Activated T-helper 1 cell treated with anti-CD3 and anti-CD28 coated beads, Interleukin-12 subunit alpha, Interleukin-12 subunit beta, Interleukin-2, Interleukin-4 antibody, amounts not matched to agents 30 ng/mL and 10 ng/mL and 1 ng/mL, durations not matched to agents 14 hours and 24 hours and 36 hours (primary cell): ENCODE results near the gene UST. TPM values are rescaled to one million over a fixed set of nuclear protein-coding genes. Genes with fewer than 3 reads are reported as not detected.
"Not testable (repeated sequence)": the region's sequence is repeated elsewhere in the genome, so short reads cannot be mapped to it uniquely, and the experiment has no call there.

Experiments used
- DNase-seq: peaks from one replicate; pipeline ENCODE4 v3.0.0; 2021; ENCODE audit warnings: low spot score
- H3K27ac Mint-ChIP-seq: one replicate; pipeline ENCODE4 v1.8.0; 2021; ENCODE audit warnings: mild to moderate bottlenecking, mixed read lengths
- H3K27me3 Mint-ChIP-seq: one replicate; pipeline ENCODE4 v1.8.0; 2022; ENCODE audit warnings: mild to moderate bottlenecking, moderate library complexity, mixed read lengths; ENCODE audit not compliant: insufficient read depth
- H3K36me3 Mint-ChIP-seq: one replicate; pipeline ENCODE4 v1.8.0; 2021; ENCODE audit warnings: low read depth, mixed read lengths
- H3K4me1 Mint-ChIP-seq: one replicate; pipeline ENCODE4 v1.8.0; 2021; ENCODE audit warnings: low read depth, mixed read lengths
- H3K4me3 Mint-ChIP-seq: one replicate; pipeline ENCODE4 v1.8.0; 2021; ENCODE audit warnings: mild to moderate bottlenecking, moderate library complexity, mixed read lengths
- H3K9me3 Mint-ChIP-seq: one replicate; pipeline ENCODE4 v1.8.0; 2021; ENCODE audit warnings: mixed read lengths
- intact Hi-C: fragments of 100-400 bp; cut with micrococcal nuclease; formaldehyde crosslinking; loops from one replicate; pipeline ENCODE4 v1.15.1; 2024
- total RNA-seq: library from RNA; stranded (reverse); gene quantifications from 2 replicates; pipeline ENCODE4 v1.2.3, GENCODE V29; 2022

Gene UST
- total RNA-seq, 1 donor from 2014 or later, result 0.49 TPM

DNA sequence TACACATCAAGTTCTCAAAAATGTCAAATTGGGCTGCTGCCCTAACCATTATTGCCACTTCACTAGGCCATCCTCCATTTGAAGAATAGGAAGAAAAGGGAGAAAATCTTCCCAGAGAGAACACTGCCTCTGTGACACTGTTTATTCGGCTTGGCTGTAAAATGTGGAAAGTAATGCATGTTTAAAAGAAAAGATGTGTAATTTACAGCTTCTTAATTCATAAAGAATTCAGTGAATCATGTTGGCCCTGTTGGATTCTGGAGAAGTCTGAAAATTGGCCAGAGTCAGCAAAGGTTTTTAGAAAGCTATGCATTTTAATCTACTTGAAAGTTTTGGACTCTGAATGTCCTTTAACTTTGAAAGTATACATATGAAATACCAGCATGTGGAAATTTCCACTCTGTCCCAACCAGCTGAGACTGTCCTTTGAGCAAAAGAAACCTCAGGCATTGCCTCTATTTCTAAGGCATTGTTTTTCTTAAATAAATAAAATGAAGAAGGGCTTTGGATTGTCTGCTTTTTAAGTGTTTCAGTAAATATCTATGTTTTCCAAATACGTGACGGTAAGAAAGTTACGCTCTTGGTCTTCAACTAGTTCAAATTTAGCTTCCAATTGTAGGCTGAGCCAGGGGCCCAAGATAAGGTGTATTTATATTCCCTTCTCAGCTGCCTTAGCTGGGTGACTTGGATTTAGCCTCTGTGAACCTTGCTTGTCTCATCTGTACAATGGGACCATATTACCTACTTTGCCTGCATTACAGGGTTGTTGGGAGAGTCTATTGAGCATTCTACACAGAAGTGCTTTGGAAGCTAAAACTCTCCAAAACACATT lies 222.2 kb downstream of the UST start:
- H3K4me1 Mint-ChIP-seq, result no peaks in the 10 kb centered on the region
- no peak for DNase-seq
- H3K36me3 Mint-ChIP-seq, result no peaks in the 10 kb centered on the region
- no peak overlapping the region for H3K4me3 Mint-ChIP-seq
- peaks cover 29% of the 10 kb centered on the region for H3K27me3 Mint-ChIP-seq
- intact Hi-C loops, result no loop called here
- H3K27ac Mint-ChIP-seq, result no peak overlapping the region
- H3K9me3 Mint-ChIP-seq, result no peaks in the 10 kb centered on the region

- no peaks in the 10 kb centered on the region for H3K4me1 Mint-ChIP-seq
- no peaks in the 10 kb centered on the region for H3K9me3 Mint-ChIP-seq
- intact Hi-C loops, result no loop called here
- no peaks in the 10 kb centered on the region for H3K36me3 Mint-ChIP-seq
- H3K4me3 Mint-ChIP-seq, result no peak overlapping the region
- peaks cover 35% of the 10 kb centered on the region for H3K27me3 Mint-ChIP-seq
- no peak overlapping the region for H3K27ac Mint-ChIP-seq
- DNase-seq, result no peak
Observed at GRCh38 chr6:148969603-148970061, 222.8 kb downstream of the UST start.

GRCh38 chr6:148971031-148971927 lies 224.4 kb downstream of the UST start:
- no peaks in the 10 kb centered on the region for H3K36me3 Mint-ChIP-seq
- H3K27me3 Mint-ChIP-seq, result peaks cover 43% of the 10 kb centered on the region
- no peaks in the 10 kb centered on the region for H3K9me3 Mint-ChIP-seq
- no peak overlapping the region for H3K27ac Mint-ChIP-seq
- intact Hi-C loops, result no loop called here
- no peaks in the 10 kb centered on the region for H3K4me1 Mint-ChIP-seq
- no peak overlapping the region for H3K4me3 Mint-ChIP-seq
- no peak for DNase-seq

- H3K27ac Mint-ChIP-seq, result no peak overlapping the region
- intact Hi-C loops, result no loop called here
- no peaks in the 10 kb centered on the region for H3K9me3 Mint-ChIP-seq
- no peak for DNase-seq
- peaks cover 48% of the 10 kb centered on the region for H3K27me3 Mint-ChIP-seq
- H3K4me3 Mint-ChIP-seq, result no peak overlapping the region
- no peaks in the 10 kb centered on the region for H3K36me3 Mint-ChIP-seq
- no peaks in the 10 kb centered on the region for H3K4me1 Mint-ChIP-seq
Observed at GRCh38 chr6:148972481-148972880, 225.7 kb downstream of the UST start.

DNA sequence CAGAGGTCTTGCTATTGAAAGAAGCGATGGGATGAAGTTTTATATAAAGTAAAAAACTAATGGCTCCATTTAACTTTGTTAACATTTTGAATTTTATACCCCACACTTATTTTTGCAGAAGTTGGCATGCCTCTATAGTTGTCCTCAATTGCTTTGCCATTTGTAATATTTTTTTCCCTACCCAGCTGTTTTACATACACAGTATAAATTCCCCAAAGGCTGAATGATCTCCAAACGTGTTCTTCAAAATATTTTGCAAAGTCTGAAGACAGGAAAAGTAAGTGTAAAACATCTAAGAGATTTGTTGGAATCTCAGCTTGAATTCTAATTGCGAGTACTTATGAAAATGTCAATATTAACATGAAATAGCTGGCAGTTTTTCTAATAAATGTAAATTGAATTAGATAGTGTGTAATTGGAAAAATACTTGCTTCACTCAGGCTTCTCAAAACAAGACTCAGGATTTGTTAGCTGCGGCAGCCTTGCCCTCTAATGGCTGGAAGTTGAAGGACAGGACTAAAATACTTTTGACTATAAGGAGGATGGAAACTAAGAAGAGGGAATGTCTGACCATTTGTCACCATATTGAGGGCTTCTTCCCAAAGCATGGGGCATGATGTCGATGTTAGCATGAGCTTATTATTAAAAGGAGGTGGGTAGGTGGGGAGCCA lies 226.8 kb downstream of the UST start:
- no peak for DNase-seq
- H3K4me3 Mint-ChIP-seq, result no peak overlapping the region
- no peaks in the 10 kb centered on the region for H3K4me1 Mint-ChIP-seq
- intact Hi-C loops, result no loop called here
- H3K27me3 Mint-ChIP-seq, result peaks cover 51% of the 10 kb centered on the region
- H3K9me3 Mint-ChIP-seq, result no peaks in the 10 kb centered on the region
- no peak overlapping the region for H3K27ac Mint-ChIP-seq
- H3K36me3 Mint-ChIP-seq, result no peaks in the 10 kb centered on the region

DNA sequence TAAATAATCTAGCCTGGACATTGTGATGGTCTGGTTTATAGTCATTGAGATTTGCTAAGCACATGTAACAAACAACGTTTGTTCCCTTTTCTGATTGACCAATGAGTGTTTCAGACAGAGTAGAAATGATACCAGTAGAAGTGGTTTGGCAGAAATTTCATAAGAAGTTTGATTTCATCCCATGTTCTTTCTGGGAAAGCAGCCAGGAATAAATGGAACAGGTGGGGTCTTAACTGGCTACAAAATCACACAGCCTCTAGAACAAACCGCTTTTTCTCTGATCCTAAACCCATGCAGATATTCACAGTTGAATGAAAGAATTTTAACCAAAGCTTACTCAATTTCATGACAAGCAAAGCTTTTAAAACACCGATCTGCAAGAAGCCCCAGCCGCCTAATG lies 227.5 kb downstream of the UST start:
- no peak overlapping the region for H3K4me3 Mint-ChIP-seq
- DNase-seq, result no peak
- no peaks in the 10 kb centered on the region for H3K9me3 Mint-ChIP-seq
- no peak overlapping the region for H3K27ac Mint-ChIP-seq
- peaks cover 51% of the 10 kb centered on the region for H3K27me3 Mint-ChIP-seq
- intact Hi-C loops, result no loop called here
- H3K36me3 Mint-ChIP-seq, result no peaks in the 10 kb centered on the region
- no peaks in the 10 kb centered on the region for H3K4me1 Mint-ChIP-seq

GRCh38 chr6:148978298-148978697 lies 231.5 kb downstream of the UST start:
- H3K27me3 Mint-ChIP-seq, result peaks cover 42% of the 10 kb centered on the region
- H3K27ac Mint-ChIP-seq, H3K4me3 Mint-ChIP-seq, H3K36me3 Mint-ChIP-seq, H3K9me3 Mint-ChIP-seq, H3K4me1 Mint-ChIP-seq, DNase-seq, intact Hi-C loops: not testable (repeated sequence)

- no peak for DNase-seq
- Mint-ChIP-seq H3K4me1 (no peaks in the 10 kb centered on the region), H3K27me3 (peaks cover 37% of the 10 kb centered on the region), H3K27ac (no peak overlapping the region), H3K36me3 (no peaks in the 10 kb centered on the region), H3K9me3 (no peaks in the 10 kb centered on the region), H3K4me3 (no peak overlapping the region)
- intact Hi-C loops, result no loop called here
Observed at GRCh38 chr6:148979014-148979901, 232.4 kb downstream of the UST start.

DNA sequence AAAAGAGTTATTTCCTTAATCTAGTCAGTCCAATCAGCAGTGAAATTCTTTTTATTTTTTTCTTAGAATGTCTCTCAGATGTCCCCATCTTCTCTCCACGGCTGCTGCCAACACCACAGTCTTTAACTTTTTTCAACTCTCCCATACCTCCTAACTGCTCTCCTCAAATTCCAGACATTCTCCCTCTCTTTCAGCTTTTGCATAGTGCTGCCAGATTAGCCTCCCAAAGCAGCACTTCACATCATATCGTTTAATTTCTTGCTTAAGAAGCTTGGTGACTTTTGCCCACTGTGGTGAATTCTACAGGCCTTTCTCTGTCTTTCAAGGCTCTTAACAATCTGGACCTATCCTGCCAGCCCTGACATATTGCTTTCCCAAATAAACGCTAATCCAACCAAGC lies 233.4 kb downstream of the UST start:
- Mint-ChIP-seq H3K4me3 (no peak overlapping the region), H3K27me3 (peaks cover 31% of the 10 kb centered on the region), H3K36me3 (no peaks in the 10 kb centered on the region), H3K27ac (no peak overlapping the region), H3K9me3 (no peaks in the 10 kb centered on the region), H3K4me1 (no peaks in the 10 kb centered on the region)
- no peak for DNase-seq
- intact Hi-C loops, result no loop called here

GRCh38 chr6:148981515-148981914 lies 234.7 kb downstream of the UST start:
- Mint-ChIP-seq H3K27me3 (peaks cover 27% of the 10 kb centered on the region), H3K9me3 (no peaks in the 10 kb centered on the region), H3K4me3 (no peak overlapping the region), H3K27ac (no peak overlapping the region), H3K36me3 (no peaks in the 10 kb centered on the region), H3K4me1 (no peaks in the 10 kb centered on the region)
- no peak for DNase-seq
- intact Hi-C loops, result no loop called here

- H3K27me3 Mint-ChIP-seq, result peaks cover 25% of the 10 kb centered on the region
- no peak overlapping the region for H3K4me3 Mint-ChIP-seq
- no peaks in the 10 kb centered on the region for H3K4me1 Mint-ChIP-seq
- DNase-seq, result no peak
- H3K36me3 Mint-ChIP-seq, result no peaks in the 10 kb centered on the region
- intact Hi-C loops, result no loop called here
- no peak overlapping the region for H3K27ac Mint-ChIP-seq
- H3K9me3 Mint-ChIP-seq, result no peaks in the 10 kb centered on the region
Observed at GRCh38 chr6:148983101-148983761, 236.4 kb downstream of the UST start.

GRCh38 chr6:148983966-148984365 lies 237.1 kb downstream of the UST start:
- no peak overlapping the region for H3K4me3 Mint-ChIP-seq
- no peak for DNase-seq
- H3K4me1 Mint-ChIP-seq, result no peaks in the 10 kb centered on the region
- H3K36me3 Mint-ChIP-seq, result no peaks in the 10 kb centered on the region
- peaks cover 27% of the 10 kb centered on the region for H3K27me3 Mint-ChIP-seq
- H3K9me3 Mint-ChIP-seq, result no peaks in the 10 kb centered on the region
- H3K27ac Mint-ChIP-seq, result no peak overlapping the region
- intact Hi-C loops, result no loop called here
